GM21825 (cell line): ENCODE data around the gene ERN1.

Experiments
- ATAC-seq: cut with Tn5 transposase; IDR thresholded peaks from one replicate; pipeline ENCODE4 v1.9.1; 2021; ENCODE audit warnings: mild to moderate bottlenecking, moderate library complexity; ENCODE audit not compliant: unreplicated experiment

Gene ERN1

DNA sequence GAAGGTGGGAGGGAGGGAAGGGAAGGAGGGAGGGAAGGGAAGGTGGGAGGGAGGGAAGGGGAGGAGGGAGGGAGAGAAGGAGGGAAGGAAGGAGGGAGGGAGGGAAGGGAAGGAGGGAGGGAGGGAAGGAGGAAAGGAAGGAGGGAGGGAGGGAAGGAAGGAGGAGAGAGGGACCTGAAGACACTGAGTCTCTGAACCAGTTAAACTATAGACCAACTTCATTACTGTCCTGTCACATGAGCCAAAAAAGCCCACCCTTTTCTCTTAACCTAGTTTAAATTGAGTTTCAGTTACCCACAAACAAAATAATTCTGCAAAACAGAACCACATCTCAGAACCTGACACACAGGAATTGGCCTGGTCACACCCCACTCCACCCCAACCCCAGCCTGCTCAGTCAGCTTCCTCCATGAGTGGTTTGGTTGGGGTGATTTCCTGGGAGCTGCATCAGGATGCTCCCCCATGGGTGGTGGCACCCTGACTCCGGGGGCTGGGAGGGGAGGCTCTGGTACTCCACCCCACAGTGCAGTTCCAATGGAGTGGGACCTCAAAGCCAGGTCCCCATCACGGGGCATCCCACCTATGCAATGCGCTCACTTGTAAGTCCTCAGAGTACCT, 136.5 kb downstream of the ERN1 start:
- ATAC-seq, result no peak

- ATAC-seq, result no peak
Observed at GRCh38 chr17:63991611-63992010, 138.3 kb downstream of the ERN1 start.

DNA sequence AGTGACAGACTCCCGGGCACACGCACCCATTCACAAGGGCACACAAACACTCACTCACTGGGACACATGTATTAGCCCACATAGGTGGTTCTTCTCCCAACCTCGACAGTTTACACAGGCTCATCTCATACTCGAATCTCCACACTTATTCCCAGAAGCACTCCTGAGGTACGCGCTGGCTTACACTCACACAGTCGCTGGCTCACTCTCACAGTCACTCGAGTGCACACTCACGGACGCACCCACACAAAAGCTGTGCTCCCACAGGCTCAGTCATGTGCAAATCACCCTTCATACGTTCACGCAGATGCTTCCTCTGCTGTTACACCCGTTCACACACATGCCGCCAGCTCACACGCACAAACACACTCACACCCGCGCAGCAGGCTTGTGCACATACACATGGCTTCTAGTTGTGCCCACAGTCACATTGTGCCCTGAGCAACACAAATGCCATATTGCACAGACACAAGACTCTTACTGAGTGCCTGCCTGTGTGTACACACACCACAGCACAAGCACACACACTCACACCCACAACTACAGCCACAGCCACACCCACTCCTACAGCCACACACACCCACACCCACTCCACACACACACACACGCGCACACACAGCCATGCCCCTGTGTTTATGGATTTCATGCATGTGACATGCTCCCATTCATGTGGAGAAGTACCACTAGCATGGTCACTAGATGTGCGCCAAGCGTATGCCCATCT, 140.2 kb downstream of the ERN1 start:
- ATAC-seq, result no peak
